Thoracic aorta (tissue), 2 donors: ENCODE measurements around the gene MAP4K3. TPM values are rescaled to one million over a fixed set of nuclear protein-coding genes. Genes with fewer than 3 reads are reported as not detected.

Source experiments
- ATAC-seq: fragments of 150-250 bp; one replicate; pipeline ENCODE4 v1.8.0; 2017; ENCODE audit warnings: low read depth; ENCODE audit not compliant: insufficient number of reproducible peaks, low FRiP score
- DNase-seq: peaks from one replicate; pipeline ENCODE4 v3.0.0-alpha.2; 2020; ENCODE audit warnings: low spot score
- H3K27ac ChIP-seq, 2 donors: fragments of 200-600 bp; sonication (generic); 1 replicate in 1 of 2; 2 replicates in 1 of 2; pipeline ENCODE4 v1.5.1; 2016; ENCODE audit warnings: mild to moderate bottlenecking in 2 of 2, moderate library complexity in 2 of 2
- H3K27me3 ChIP-seq: fragments of 200-600 bp; sonication (generic); replicated peaks from 2 replicates; pipeline ENCODE4 v1.6.0; 2016; ENCODE audit warnings: mild to moderate bottlenecking; ENCODE audit not compliant: insufficient read depth
- H3K36me3 ChIP-seq: fragments of 200-600 bp; sonication (generic); one replicate; pipeline ENCODE4 v1.5.1; 2016
- H3K4me1 ChIP-seq, 2 donors: fragments of 200-600 bp; sonication (generic); 1 replicate in 1 of 2; 2 replicates in 1 of 2; pipeline versions ENCODE4 v1.5.1 to v1.6.0; 2016; ENCODE audit warnings: low read depth in 2 of 2, mild to moderate bottlenecking in 1 of 2; ENCODE audit not compliant: control insufficient read depth in 1 of 2
- H3K4me3 ChIP-seq: fragments of 200-600 bp; sonication (generic); 2 replicates; pipeline ENCODE4 v1.5.1; 2016; ENCODE audit warnings: mild to moderate bottlenecking
- H3K9me3 ChIP-seq: fragments of 200-600 bp; sonication (generic); 2 replicates; pipeline ENCODE4 v1.5.1; 2016
- total RNA-seq, 2 donors: library from RNA; depleted of rRNA; stranded (reverse); fragments of >200 nt; gene quantifications; one replicate each; pipeline versions ENCODE4 v1.1.0 to v1.2.3, GENCODE V29; 2016
- TF ChIP-seq, protein P1 (sequence below): fragments of 200-600 bp; sonication (generic); IDR thresholded peaks from one replicate; pipeline ENCODE4 v1.5.1; 2019; ENCODE audit warnings: antibody characterized with exemption

The MAP4K3 gene
- total RNA-seq, 2 donors from 2014 or later: 53.7 to 58.8 TPM

DNA sequence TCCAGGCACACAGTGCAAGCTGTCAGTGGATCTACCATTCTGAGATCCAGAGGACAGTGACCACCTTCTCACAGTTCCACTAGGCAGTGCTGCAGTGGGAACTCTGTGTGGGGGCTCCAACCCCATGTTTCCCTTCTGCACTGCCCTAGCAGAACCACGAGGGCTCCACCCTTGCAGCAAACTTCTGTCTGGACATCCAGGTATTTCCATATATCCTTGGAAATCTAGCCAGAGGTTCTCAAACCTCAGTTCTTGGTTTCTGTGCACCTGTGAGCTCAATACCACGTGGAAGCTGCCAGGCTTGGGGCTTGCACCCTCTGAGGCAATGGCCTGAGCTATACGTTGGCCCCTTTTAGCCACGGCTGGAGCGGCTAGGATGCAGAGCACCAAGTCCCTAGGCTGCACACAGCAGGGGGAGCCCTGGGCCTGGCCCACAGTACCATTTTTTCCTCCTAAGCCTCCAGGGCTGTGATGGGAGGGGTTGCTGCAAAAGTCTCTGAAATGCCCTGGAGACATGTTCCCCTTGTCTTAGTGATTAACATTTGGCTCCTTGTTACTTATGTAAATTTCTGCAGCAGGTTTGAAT lies 77.5 kb downstream of the MAP4K3 start:
- H3K9me3 ChIP-seq: peaks cover 20% of the 10 kb centered on the region
- DNase-seq (no peak), ATAC-seq (no peak)
- H3K4me1 ChIP-seq: no peaks in the 10 kb centered on the region
- no peak overlapping the region for H3K4me3 ChIP-seq
- H3K36me3 ChIP-seq: no peaks in the 10 kb centered on the region
- TF ChIP-seq, protein P1, sequence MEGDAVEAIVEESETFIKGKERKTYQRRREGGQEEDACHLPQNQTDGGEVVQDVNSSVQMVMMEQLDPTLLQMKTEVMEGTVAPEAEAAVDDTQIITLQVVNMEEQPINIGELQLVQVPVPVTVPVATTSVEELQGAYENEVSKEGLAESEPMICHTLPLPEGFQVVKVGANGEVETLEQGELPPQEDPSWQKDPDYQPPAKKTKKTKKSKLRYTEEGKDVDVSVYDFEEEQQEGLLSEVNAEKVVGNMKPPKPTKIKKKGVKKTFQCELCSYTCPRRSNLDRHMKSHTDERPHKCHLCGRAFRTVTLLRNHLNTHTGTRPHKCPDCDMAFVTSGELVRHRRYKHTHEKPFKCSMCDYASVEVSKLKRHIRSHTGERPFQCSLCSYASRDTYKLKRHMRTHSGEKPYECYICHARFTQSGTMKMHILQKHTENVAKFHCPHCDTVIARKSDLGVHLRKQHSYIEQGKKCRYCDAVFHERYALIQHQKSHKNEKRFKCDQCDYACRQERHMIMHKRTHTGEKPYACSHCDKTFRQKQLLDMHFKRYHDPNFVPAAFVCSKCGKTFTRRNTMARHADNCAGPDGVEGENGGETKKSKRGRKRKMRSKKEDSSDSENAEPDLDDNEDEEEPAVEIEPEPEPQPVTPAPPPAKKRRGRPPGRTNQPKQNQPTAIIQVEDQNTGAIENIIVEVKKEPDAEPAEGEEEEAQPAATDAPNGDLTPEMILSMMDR: no peak
- no peak overlapping the region for H3K27ac ChIP-seq
- no peaks in the 10 kb centered on the region for H3K27me3 ChIP-seq

DNA sequence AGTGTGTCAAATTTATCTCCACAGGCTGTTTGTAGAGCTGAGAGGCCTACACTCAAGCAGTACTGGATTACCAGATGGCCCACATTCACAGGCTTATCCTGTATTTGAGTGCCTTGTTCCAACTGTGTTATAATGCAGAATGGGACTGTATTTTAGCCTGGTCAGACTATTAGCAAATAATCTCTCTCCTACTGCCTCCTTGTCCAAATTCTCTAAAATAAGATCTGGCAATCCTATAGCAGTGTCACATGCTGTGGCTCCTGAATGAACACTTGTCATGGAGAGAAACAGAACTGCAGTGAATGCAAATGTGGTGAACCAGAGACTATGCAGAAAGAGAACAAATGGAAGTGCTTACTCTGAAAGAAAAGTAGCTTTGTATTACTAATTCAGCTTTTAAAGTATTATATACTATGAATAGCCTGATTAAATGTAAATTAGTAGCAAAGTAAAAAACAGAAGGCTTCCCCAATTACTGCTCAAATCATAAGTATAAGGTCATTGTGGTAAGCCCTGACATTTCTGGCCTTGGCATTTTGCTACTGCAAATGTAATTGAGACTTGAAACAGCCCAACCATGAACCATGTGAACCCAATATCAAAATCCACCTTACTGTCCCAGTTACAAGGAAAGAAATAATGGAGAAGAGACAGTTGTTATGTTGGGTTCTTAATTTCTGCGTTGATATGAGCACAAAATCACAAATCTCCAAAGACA lies 80.0 kb downstream of the MAP4K3 start:
- DNase-seq (no peak), ATAC-seq (no peak)
- no peaks in the 10 kb centered on the region for H3K36me3 ChIP-seq
- no peak overlapping the region for H3K27ac ChIP-seq
- no peaks in the 10 kb centered on the region for H3K27me3 ChIP-seq
- no peaks in the 10 kb centered on the region for H3K4me1 ChIP-seq
- peaks cover 17% of the 10 kb centered on the region for H3K9me3 ChIP-seq
- H3K4me3 ChIP-seq: no peak overlapping the region
- TF ChIP-seq, protein P1: no peak

DNA sequence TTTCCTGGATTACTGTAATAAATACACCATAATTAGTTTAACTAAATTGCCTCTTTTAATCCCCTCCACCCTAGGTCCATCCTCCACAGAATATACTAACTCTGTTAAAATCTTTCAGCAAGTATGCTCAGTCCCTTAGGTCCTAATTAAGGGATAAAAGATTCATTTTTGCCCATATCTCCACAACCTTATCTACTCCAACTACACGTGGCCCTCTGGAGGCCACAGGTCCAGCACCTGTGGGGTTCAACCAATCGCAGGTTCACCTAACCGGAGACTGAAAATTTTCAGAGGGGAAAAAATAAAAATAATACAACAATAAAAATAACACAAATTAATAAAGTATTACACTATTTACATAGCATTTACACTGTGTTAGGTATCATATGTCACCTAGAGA lies 86.4 kb downstream of the MAP4K3 start:
- no peaks in the 10 kb centered on the region for H3K27me3 ChIP-seq
- H3K4me3 ChIP-seq: no peak overlapping the region
- H3K4me1 ChIP-seq: no peaks in the 10 kb centered on the region
- no peaks in the 10 kb centered on the region for H3K36me3 ChIP-seq
- TF ChIP-seq, protein P1: no peak
- no peak for ATAC-seq
- H3K9me3 ChIP-seq: no peaks in the 10 kb centered on the region
- no peak overlapping the region for H3K27ac ChIP-seq
- DNase-seq: no peak

DNA sequence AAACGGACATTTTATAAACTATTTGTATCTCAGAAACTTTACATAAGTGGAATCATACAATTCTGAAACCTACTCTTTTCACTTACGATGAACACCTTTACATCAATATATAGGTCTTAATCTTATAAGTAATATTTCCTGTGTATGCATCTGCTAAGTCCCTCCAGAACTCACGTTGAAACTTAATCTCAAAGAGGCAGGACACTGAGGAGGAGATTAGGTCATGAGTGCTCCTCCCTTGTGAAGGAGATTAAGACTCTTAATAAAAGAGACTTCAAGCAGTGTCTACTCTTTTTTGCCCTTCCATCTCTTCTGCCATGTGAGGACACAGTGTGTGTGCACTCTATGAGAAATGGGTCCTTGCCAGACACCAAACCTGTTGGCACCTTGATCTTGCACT lies 98.6 kb downstream of the MAP4K3 start:
- H3K4me1 ChIP-seq: peaks cover 0 to 5% of the 10 kb centered on the region in 2 donors
- TF ChIP-seq, protein P1: no peak
- no peak for DNase-seq
- no peaks in the 10 kb centered on the region for H3K36me3 ChIP-seq
- no peaks in the 10 kb centered on the region for H3K27me3 ChIP-seq
- ATAC-seq: no peak
- no peak overlapping the region for H3K27ac ChIP-seq
- H3K9me3 ChIP-seq: no peaks in the 10 kb centered on the region
- H3K4me3 ChIP-seq: no peak overlapping the region

DNA sequence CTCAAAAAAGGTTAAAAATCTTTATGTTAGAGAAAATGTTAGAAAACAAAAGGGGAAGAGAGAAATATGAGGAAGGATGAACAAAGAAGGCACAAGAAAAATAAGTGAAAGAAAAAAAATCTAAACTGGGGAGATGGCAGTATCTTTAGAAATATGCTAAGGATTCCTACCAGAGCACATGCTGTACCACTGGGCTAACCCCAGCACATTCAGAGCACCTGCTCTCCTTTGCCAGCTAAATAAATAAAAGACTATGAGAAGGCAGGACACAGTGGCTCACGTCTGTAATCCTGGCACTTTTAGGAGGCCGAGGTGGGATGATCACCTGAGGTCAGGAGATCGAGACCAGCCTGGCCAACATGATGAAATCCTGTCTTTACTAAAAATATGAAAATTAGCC lies 101.2 kb downstream of the MAP4K3 start:
- no peak for ATAC-seq
- no peaks in the 10 kb centered on the region for H3K27me3 ChIP-seq

More for the DNA sequence above, 101.2 kb downstream of the MAP4K3 start:
- H3K4me1 ChIP-seq: peaks cover 3 to 7% of the 10 kb centered on the region in 2 donors
- no peaks in the 10 kb centered on the region for H3K9me3 ChIP-seq
- TF ChIP-seq, protein P1: no peak
- DNase-seq: no peak
- no peak overlapping the region for H3K4me3 ChIP-seq
- H3K36me3 ChIP-seq: no peaks in the 10 kb centered on the region
- no peak overlapping the region for H3K27ac ChIP-seq
